SK-N-SH treated with all-trans-retinoic acid at 6 μM for 48 hours (cell line): ENCODE data around the gene SHISA8.

Experiments
- ATAC-seq: fragments of 200-7000 bp; cut with Tn5 transposase; 3 replicates; pipeline ENCODE4 v1.9.1; 2020; ENCODE audit warnings: mild to moderate bottlenecking, moderate library complexity
- BACH2 ChIP-seq: fragments of 250-450 bp; sonication (Bioruptor Pico); IDR thresholded peaks from 2 replicates; pipeline ENCODE4 v1.9.0; 2021; ENCODE audit warnings: mild to moderate bottlenecking, borderline replicate concordance
- GLIS3 ChIP-seq: fragments of 250-450 bp; sonication (Bioruptor Pico); IDR thresholded peaks from 2 replicates; pipeline ENCODE4 v1.5.0; 2020; ENCODE audit warnings: mild to moderate bottlenecking, moderate library complexity
- ISL1 ChIP-seq: fragments of 250-450 bp; sonication (Bioruptor Pico); IDR thresholded peaks from 2 replicates; pipeline ENCODE4 v2.1.2; 2022; ENCODE audit warnings: mild to moderate bottlenecking, moderate library complexity
- OSR1 ChIP-seq: fragments of 250-450 bp; sonication (Bioruptor Pico); IDR thresholded peaks from 2 replicates; pipeline ENCODE4 v1.8.0; 2022; ENCODE audit warnings: moderate library complexity, mild to moderate bottlenecking, inconsistent platforms
- PPARA ChIP-seq: fragments of 250-450 bp; sonication (Bioruptor Pico); IDR thresholded peaks from 2 replicates; pipeline ENCODE4 v1.5.0; 2020; ENCODE audit warnings: mild to moderate bottlenecking, borderline replicate concordance
- SNAI2 ChIP-seq: fragments of 250-450 bp; sonication (Bioruptor Pico); IDR thresholded peaks from 2 replicates; pipeline ENCODE4 v1.5.0; 2020; ENCODE audit warnings: mild to moderate bottlenecking, moderate library complexity
- TCF4 ChIP-seq: fragments of 250-450 bp; sonication (Bioruptor Pico); IDR thresholded peaks from 2 replicates; pipeline ENCODE4 v1.8.0; 2021; ENCODE audit warnings: mild to moderate bottlenecking, moderate library complexity, borderline replicate concordance
- TOX ChIP-seq: fragments of 250-450 bp; sonication (Bioruptor Pico); IDR thresholded peaks from 2 replicates; pipeline ENCODE4 v1.8.0; 2021; ENCODE audit warnings: mild to moderate bottlenecking, moderate library complexity, borderline replicate concordance
- ZC3H10 ChIP-seq: fragments of 250-450 bp; sonication (Bioruptor Pico); IDR thresholded peaks from 2 replicates; pipeline ENCODE4 v1.5.1; 2021; ENCODE audit warnings: mild to moderate bottlenecking, moderate library complexity
- ZFP3 ChIP-seq: fragments of 250-450 bp; sonication (Bioruptor Pico); IDR thresholded peaks from 2 replicates; pipeline ENCODE4 v1.5.0; 2020; ENCODE audit warnings: mild to moderate bottlenecking, moderate library complexity
- ZFP30 ChIP-seq: fragments of 450-650 bp; formaldehyde crosslinking; IDR thresholded peaks from 2 replicates; pipeline ENCODE4 v1.5.0; 2022; ENCODE audit warnings: mild to moderate bottlenecking, moderate library complexity
- ZNF565 ChIP-seq: fragments of 450-650 bp; formaldehyde crosslinking; conservative IDR thresholded peaks from 2 replicates; pipeline ENCODE4 v1.5.0; 2020; ENCODE audit warnings: low read depth, mild to moderate bottlenecking, moderate library complexity
- ZNF70 ChIP-seq: fragments of 450-650 bp; formaldehyde crosslinking; IDR thresholded peaks from 2 replicates; pipeline ENCODE4 v1.5.0; 2020; ENCODE audit warnings: mild to moderate bottlenecking, moderate library complexity
- ZNF8 ChIP-seq: fragments of 450-650 bp; formaldehyde crosslinking; IDR thresholded peaks from 2 replicates; pipeline ENCODE4 v1.5.0; 2020; ENCODE audit warnings: mild to moderate bottlenecking, moderate library complexity
- TF ChIP-seq, protein P1 (sequence below): fragments of 250-450 bp; sonication (Bioruptor Pico); IDR thresholded peaks from 2 replicates; pipeline ENCODE4 v1.5.0; 2020; ENCODE audit warnings: mild to moderate bottlenecking, moderate library complexity
- TF ChIP-seq, protein P2 (sequence below): fragments of 250-450 bp; sonication (Bioruptor Pico); IDR thresholded peaks from 2 replicates; pipeline ENCODE4 v1.8.0; 2021; ENCODE audit warnings: low read depth, mild to moderate bottlenecking, moderate library complexity, borderline replicate concordance
- TF ChIP-seq, protein P3 (sequence below): fragments of 250-450 bp; sonication (Bioruptor Pico); IDR thresholded peaks from 2 replicates; pipeline ENCODE4 v1.5.1; 2021; ENCODE audit warnings: mild to moderate bottlenecking, moderate library complexity
- TF ChIP-seq, protein P4 (sequence below): fragments of 250-450 bp; sonication (Bioruptor Pico); IDR thresholded peaks from 2 replicates; pipeline ENCODE4 v1.5.1; 2020; ENCODE audit warnings: low read depth, mild to moderate bottlenecking, moderate library complexity
- TF ChIP-seq, protein P5 (sequence below): fragments of 250-450 bp; sonication (Bioruptor Pico); IDR thresholded peaks from 2 replicates; pipeline ENCODE4 v1.8.0; 2020; ENCODE audit warnings: mild to moderate bottlenecking, moderate library complexity, borderline replicate concordance

Gene SHISA8

GRCh38 chr22:41892721-41893120, 22.2 kb downstream of the SHISA8 start:
- ATAC-seq, result no peak
- no peak for TF ChIP-seq TCF4
- no peak for TF ChIP-seq PPARA (CRISPR knock-in tag)
- TF ChIP-seq, protein P1, sequence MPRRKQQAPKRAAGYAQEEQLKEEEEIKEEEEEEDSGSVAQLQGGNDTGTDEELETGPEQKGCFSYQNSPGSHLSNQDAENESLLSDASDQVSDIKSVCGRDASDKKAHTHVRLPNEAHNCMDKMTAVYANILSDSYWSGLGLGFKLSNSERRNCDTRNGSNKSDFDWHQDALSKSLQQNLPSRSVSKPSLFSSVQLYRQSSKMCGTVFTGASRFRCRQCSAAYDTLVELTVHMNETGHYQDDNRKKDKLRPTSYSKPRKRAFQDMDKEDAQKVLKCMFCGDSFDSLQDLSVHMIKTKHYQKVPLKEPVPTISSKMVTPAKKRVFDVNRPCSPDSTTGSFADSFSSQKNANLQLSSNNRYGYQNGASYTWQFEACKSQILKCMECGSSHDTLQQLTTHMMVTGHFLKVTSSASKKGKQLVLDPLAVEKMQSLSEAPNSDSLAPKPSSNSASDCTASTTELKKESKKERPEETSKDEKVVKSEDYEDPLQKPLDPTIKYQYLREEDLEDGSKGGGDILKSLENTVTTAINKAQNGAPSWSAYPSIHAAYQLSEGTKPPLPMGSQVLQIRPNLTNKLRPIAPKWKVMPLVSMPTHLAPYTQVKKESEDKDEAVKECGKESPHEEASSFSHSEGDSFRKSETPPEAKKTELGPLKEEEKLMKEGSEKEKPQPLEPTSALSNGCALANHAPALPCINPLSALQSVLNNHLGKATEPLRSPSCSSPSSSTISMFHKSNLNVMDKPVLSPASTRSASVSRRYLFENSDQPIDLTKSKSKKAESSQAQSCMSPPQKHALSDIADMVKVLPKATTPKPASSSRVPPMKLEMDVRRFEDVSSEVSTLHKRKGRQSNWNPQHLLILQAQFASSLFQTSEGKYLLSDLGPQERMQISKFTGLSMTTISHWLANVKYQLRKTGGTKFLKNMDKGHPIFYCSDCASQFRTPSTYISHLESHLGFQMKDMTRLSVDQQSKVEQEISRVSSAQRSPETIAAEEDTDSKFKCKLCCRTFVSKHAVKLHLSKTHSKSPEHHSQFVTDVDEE (CRISPR knock-in tag), result no peak
- TF ChIP-seq GLIS3 (CRISPR knock-in tag), result no peak
- TF ChIP-seq ZNF8 (CRISPR knock-in tag), result no peak
- TF ChIP-seq, protein P2, sequence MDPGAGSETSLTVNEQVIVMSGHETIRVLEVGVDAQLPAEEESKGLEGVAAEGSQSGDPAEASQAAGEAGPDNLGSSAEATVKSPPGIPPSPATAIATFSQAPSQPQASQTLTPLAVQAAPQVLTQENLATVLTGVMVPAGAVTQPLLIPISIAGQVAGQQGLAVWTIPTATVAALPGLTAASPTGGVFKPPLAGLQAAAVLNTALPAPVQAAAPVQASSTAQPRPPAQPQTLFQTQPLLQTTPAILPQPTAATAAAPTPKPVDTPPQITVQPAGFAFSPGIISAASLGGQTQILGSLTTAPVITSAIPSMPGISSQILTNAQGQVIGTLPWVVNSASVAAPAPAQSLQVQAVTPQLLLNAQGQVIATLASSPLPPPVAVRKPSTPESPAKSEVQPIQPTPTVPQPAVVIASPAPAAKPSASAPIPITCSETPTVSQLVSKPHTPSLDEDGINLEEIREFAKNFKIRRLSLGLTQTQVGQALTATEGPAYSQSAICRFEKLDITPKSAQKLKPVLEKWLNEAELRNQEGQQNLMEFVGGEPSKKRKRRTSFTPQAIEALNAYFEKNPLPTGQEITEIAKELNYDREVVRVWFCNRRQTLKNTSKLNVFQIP (CRISPR knock-in tag), result no peak
- no peak for TF ChIP-seq ZFP3
- TF ChIP-seq, protein P3, sequence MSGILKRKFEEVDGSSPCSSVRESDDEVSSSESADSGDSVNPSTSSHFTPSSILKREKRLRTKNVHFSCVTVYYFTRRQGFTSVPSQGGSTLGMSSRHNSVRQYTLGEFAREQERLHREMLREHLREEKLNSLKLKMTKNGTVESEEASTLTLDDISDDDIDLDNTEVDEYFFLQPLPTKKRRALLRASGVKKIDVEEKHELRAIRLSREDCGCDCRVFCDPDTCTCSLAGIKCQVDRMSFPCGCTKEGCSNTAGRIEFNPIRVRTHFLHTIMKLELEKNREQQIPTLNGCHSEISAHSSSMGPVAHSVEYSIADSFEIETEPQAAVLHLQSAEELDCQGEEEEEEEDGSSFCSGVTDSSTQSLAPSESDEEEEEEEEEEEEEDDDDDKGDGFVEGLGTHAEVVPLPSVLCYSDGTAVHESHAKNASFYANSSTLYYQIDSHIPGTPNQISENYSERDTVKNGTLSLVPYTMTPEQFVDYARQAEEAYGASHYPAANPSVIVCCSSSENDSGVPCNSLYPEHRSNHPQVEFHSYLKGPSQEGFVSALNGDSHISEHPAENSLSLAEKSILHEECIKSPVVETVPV, result no peak
- TF ChIP-seq SNAI2 (CRISPR knock-in tag), result no peak
- TF ChIP-seq ZC3H10, result no peak
- TF ChIP-seq ZFP30 (CRISPR knock-in tag), result no peak
- TF ChIP-seq ZNF565, result no peak
- TF ChIP-seq TOX (CRISPR knock-in tag), result no peak

- TF ChIP-seq BACH2 (CRISPR knock-in tag), result no peak
- TF ChIP-seq ZFP30 (CRISPR knock-in tag), result no peak
- TF ChIP-seq, protein P4, sequence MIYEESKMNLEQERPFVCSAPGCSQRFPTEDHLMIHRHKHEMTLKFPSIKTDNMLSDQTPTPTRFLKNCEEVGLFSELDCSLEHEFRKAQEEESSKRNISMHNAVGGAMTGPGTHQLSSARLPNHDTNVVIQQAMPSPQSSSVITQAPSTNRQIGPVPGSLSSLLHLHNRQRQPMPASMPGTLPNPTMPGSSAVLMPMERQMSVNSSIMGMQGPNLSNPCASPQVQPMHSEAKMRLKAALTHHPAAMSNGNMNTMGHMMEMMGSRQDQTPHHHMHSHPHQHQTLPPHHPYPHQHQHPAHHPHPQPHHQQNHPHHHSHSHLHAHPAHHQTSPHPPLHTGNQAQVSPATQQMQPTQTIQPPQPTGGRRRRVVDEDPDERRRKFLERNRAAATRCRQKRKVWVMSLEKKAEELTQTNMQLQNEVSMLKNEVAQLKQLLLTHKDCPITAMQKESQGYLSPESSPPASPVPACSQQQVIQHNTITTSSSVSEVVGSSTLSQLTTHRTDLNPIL (CRISPR knock-in tag), result no peak
- TF ChIP-seq ZNF565, result no peak
- no peak for TF ChIP-seq ZNF70
- no peak for TF ChIP-seq OSR1 (CRISPR knock-in tag)
- TF ChIP-seq, protein P1 (CRISPR knock-in tag), result no peak
- TF ChIP-seq TOX (CRISPR knock-in tag), result no peak
- TF ChIP-seq, all 23 proteins: peak for 0
- no peak for ATAC-seq
Measured at GRCh38 chr22:41891407-41891806, 23.5 kb downstream of the SHISA8 start.

DNA sequence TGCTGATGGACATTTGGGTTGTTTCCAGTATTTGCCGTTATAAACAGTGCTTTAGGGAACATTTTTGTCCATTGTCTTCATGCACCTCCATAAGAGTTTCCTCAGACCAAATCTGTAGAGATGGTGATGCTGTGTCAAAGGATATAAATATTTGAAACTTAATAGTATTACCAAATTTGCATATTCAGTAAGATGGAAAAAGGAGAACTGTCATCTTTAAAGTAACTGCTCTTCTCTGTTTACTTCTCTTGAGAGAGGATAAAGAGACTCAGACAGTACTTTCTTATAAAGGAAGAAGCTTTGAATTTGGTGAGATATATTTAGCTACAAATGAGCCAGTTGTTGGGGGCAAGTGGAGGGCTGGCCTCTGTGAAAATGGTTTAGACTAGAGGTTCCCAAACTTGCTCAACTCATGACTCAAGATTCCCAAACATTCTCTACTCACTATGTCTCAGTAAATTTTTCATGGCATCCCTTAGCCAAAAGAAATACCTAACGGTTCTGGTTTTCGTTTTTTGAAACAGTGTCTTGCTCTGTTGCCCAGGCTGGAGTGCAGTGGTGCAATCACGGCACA, 26.2 kb downstream of the SHISA8 start:
- no peak for ATAC-seq
- TF ChIP-seq TCF4, result no peak
- TF ChIP-seq ISL1 (CRISPR knock-in tag), result no peak
- TF ChIP-seq, all 23 proteins: peak for 0

DNA sequence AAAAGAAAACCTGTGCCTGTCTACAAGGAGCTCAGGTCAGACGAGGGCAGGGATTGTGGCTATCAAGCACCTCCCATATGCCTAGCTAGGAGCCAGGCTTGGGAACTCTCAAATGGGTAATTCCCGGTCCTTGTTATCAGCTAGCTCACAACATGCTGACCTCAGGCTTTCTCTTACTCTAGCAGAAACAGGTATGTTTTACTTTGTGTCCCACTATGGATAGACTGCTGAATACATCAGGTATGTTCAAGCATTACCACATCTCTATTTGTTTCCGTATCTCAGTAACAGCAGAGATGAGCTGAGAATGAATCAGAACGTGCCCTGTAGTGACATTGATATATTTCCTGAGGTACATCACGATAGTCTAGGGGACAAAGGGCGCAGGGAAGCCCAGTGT, 29.4 kb downstream of the SHISA8 start:
- TF ChIP-seq ZFP30 (CRISPR knock-in tag) (no peak), ZNF8 (CRISPR knock-in tag) (no peak), BACH2 (CRISPR knock-in tag) (no peak), OSR1 (CRISPR knock-in tag) (no peak)
- TF ChIP-seq, protein P5, sequence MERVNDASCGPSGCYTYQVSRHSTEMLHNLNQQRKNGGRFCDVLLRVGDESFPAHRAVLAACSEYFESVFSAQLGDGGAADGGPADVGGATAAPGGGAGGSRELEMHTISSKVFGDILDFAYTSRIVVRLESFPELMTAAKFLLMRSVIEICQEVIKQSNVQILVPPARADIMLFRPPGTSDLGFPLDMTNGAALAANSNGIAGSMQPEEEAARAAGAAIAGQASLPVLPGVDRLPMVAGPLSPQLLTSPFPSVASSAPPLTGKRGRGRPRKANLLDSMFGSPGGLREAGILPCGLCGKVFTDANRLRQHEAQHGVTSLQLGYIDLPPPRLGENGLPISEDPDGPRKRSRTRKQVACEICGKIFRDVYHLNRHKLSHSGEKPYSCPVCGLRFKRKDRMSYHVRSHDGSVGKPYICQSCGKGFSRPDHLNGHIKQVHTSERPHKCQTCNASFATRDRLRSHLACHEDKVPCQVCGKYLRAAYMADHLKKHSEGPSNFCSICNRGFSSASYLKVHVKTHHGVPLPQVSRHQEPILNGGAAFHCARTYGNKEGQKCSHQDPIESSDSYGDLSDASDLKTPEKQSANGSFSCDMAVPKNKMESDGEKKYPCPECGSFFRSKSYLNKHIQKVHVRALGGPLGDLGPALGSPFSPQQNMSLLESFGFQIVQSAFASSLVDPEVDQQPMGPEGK, result no peak
- TF ChIP-seq, all 23 proteins: peak for 0
- no peak for ATAC-seq
